Measurements from ENCODE around the gene TMEM107. TPM values are rescaled to one million over a fixed set of nuclear protein-coding genes. Genes with fewer than 3 reads are reported as not detected.

TMEM107 gene
- total and polyA plus RNA-seq, 9 donors = 6.1 to 17.7 (median 7.2) TPM

DNA sequence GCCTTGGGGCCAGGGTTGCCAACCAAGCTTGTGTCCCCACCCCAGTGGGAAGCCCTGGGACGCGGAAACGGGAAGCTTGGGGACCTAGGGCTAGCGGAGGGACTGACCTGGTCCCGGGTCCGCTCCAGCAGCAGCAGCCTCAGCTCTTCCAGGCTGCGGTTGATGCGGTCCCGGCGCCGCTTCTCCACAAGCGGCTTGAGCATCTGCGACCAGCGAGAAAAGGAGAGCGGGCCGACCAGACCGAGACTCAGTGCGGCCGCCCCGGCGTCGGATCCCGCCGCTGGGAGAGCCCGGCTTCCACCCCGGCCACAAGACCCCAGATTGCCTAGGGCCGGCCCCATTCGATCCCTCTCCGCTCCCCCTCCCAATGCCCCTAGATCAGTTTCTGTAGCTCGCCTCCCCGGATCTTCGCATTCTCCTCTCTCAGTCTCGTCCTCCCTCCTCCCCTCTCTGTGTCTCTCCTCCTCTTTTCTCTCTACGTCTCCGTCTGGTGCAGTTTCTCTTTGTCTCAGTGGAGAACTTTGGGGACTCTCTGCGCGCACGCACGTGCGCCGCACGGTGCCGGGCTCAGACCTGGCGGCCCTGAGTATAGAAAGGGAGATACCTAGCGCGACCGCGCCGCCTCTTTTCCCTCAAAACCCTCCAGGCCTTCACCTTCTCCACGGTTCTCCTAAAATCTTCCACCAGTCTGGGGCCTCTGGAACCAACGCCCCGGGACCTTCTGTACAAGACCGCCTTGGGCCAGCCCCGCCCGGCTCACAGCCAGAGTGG, 53.1 kb downstream of the TMEM107 start:
- Histone ChIP-seq H3K4me1 (ENCODE audit: control insufficient read depth, insufficient read depth, low read length) (peaks cover 59% of the 10 kb centered on the region), H3K27me3 (ENCODE audit: control insufficient read depth, insufficient read depth, low read length) (peaks cover 49% of the 10 kb centered on the region), H3K36me3 (ENCODE audit: control insufficient read depth, insufficient read depth, low read length) (no peaks in the 10 kb centered on the region), H3K9me3 (replicated peaks; ENCODE audit: control insufficient read depth, low read depth, low read length) (no peaks in the 10 kb centered on the region), H3K4me3 (ENCODE audit: low read length) (peak overlapping the region; percentile 54), H3K27ac (ENCODE audit: low read length) (no peak overlapping the region)
- under 1% methylated on average over 45 of the region's 55 CpGs for WGBS (ENCODE audit: insufficient coverage)
- peak; percentile 49 for DNase-seq

Other genes starting within 250 kb of the TMEM107 start
- gene KCNAB3, start 246.5 kb downstream of the TMEM107 start, total RNA-seq = 2.4 TPM
- gene KCNAB3, start 246.5 kb downstream of the TMEM107 start, polyA plus RNA-seq (ENCODE audit: insufficient read depth in 1 of 8, insufficient read length in 8 of 8, low replicate concordance in 1 of 8) = 1 to 10 TPM; 3.5 to 9.5 (median 5.2) TPM
- 14.3 TPM for gene TRAPPC1, start 244.4 kb downstream of the TMEM107 start, total RNA-seq
- gene TRAPPC1, start 244.4 kb downstream of the TMEM107 start, polyA plus RNA-seq (ENCODE audit: insufficient read depth in 1 of 8, insufficient read length in 8 of 8, low replicate concordance in 1 of 8) = 100 to 1,000 TPM in 4 of 8 donors, 10 to 100 TPM in 4; 83.3 to 107 (median 101) TPM
- gene CNTROB, start 244.2 kb downstream of the TMEM107 start, total RNA-seq = 15.8 TPM
- gene CNTROB, start 244.2 kb downstream of the TMEM107 start, polyA plus RNA-seq (ENCODE audit: insufficient read depth in 1 of 8, insufficient read length in 8 of 8, low replicate concordance in 1 of 8) = 10 to 100 TPM; 29.5 to 41.0 (median 35.2) TPM
- gene GUCY2D, start 173.8 kb downstream of the TMEM107 start, total RNA-seq = under 0.01 TPM
- under 1 TPM in 2 of 8 donors, not detected in 6; 0.04 to 0.11 TPM for gene GUCY2D, start 173.8 kb downstream of the TMEM107 start, polyA plus RNA-seq (ENCODE audit: insufficient read depth in 1 of 8, insufficient read length in 8 of 8, low replicate concordance in 1 of 8)
- 0.31 TPM for gene ALOX15B, start 137.3 kb downstream of the TMEM107 start, total RNA-seq
- under 1 TPM; 0.05 to 0.59 (median 0.30) TPM for gene ALOX15B, start 137.3 kb downstream of the TMEM107 start, polyA plus RNA-seq (ENCODE audit: insufficient read depth in 1 of 8, insufficient read length in 8 of 8, low replicate concordance in 1 of 8)
- not detected for gene ALOX12B, start 88.7 kb downstream of the TMEM107 start, total RNA-seq
- gene ALOX12B, start 88.7 kb downstream of the TMEM107 start, polyA plus RNA-seq (ENCODE audit: insufficient read depth in 1 of 8, insufficient read length in 8 of 8, low replicate concordance in 1 of 8) = not detected
- gene ALOXE3, start 57.9 kb downstream of the TMEM107 start, total RNA-seq = not detected
- not detected for gene ALOXE3, start 57.9 kb downstream of the TMEM107 start, polyA plus RNA-seq (ENCODE audit: insufficient read depth in 1 of 8, insufficient read length in 8 of 8, low replicate concordance in 1 of 8)
- gene HES7, start 52.3 kb downstream of the TMEM107 start, total RNA-seq = 0.27 TPM
- under 1 TPM in 6 of 8 donors, not detected in 2; 0.08 to 0.28 (median 0.13) TPM for gene HES7, start 52.3 kb downstream of the TMEM107 start, polyA plus RNA-seq (ENCODE audit: insufficient read depth in 1 of 8, insufficient read length in 8 of 8, low replicate concordance in 1 of 8)
- gene PER1, start 24.0 kb downstream of the TMEM107 start, total RNA-seq = 25.6 TPM
- 100 to 1,000 TPM in 1 of 8 donors, 10 to 100 TPM in 7; 42.4 to 103 (median 63.9) TPM for gene PER1, start 24.0 kb downstream of the TMEM107 start, polyA plus RNA-seq (ENCODE audit: insufficient read depth in 1 of 8, insufficient read length in 8 of 8, low replicate concordance in 1 of 8)
- gene VAMP2, start 13.4 kb downstream of the TMEM107 start, total RNA-seq = 10.9 TPM
- gene VAMP2, start 13.4 kb downstream of the TMEM107 start, polyA plus RNA-seq (ENCODE audit: insufficient read depth in 1 of 8, insufficient read length in 8 of 8, low replicate concordance in 1 of 8) = 10 to 100 TPM; 55.7 to 77.2 (median 62.3) TPM
- 5.7 TPM for gene BORCS6, start 13.8 kb upstream of the TMEM107 start, total RNA-seq
- gene BORCS6, start 13.8 kb upstream of the TMEM107 start, polyA plus RNA-seq (ENCODE audit: insufficient read depth in 1 of 8, insufficient read length in 8 of 8, low replicate concordance in 1 of 8) = 1 to 10 TPM; 3.7 to 5.4 (median 5.0) TPM
- gene AURKB, start 34.2 kb upstream of the TMEM107 start, total RNA-seq = 13.5 TPM
- gene AURKB, start 34.2 kb upstream of the TMEM107 start, polyA plus RNA-seq (ENCODE audit: insufficient read depth in 1 of 8, insufficient read length in 8 of 8, low replicate concordance in 1 of 8) = 10 to 100 TPM; 13.8 to 26.4 (median 22.8) TPM
- gene CTC1, start 71.7 kb upstream of the TMEM107 start, total RNA-seq = 4.8 TPM
- gene CTC1, start 71.7 kb upstream of the TMEM107 start, polyA plus RNA-seq (ENCODE audit: insufficient read depth in 1 of 8, insufficient read length in 8 of 8, low replicate concordance in 1 of 8) = 10 to 100 TPM in 4 of 8 donors, 1 to 10 TPM in 4; 7.9 to 14.5 (median 9.8) TPM
- 23.1 TPM for gene PFAS, start 72.9 kb upstream of the TMEM107 start, total RNA-seq
- gene PFAS, start 72.9 kb upstream of the TMEM107 start, polyA plus RNA-seq (ENCODE audit: insufficient read depth in 1 of 8, insufficient read length in 8 of 8, low replicate concordance in 1 of 8) = 10 to 100 TPM; 21.7 to 32.5 (median 28.1) TPM
- 12.9 TPM for gene RANGRF, start 112.3 kb upstream of the TMEM107 start, total RNA-seq
- gene RANGRF, start 112.3 kb upstream of the TMEM107 start, polyA plus RNA-seq (ENCODE audit: insufficient read depth in 1 of 8, insufficient read length in 8 of 8, low replicate concordance in 1 of 8) = 10 to 100 TPM; 22.0 to 28.3 (median 22.9) TPM
- gene SLC25A35, start 119.0 kb upstream of the TMEM107 start, total RNA-seq = 0.35 TPM
- gene SLC25A35, start 119.0 kb upstream of the TMEM107 start, polyA plus RNA-seq (ENCODE audit: insufficient read depth in 1 of 8, insufficient read length in 8 of 8, low replicate concordance in 1 of 8) = 1 to 10 TPM; 1.4 to 2.9 (median 1.8) TPM
- gene ARHGEF15, start 133.9 kb upstream of the TMEM107 start, total RNA-seq = 5.1 TPM
- 10 to 100 TPM; 11.8 to 16.4 (median 13.9) TPM for gene ARHGEF15, start 133.9 kb upstream of the TMEM107 start, polyA plus RNA-seq (ENCODE audit: insufficient read depth in 1 of 8, insufficient read length in 8 of 8, low replicate concordance in 1 of 8)
- not detected for gene ODF4, start 163.5 kb upstream of the TMEM107 start, total RNA-seq
- gene ODF4, start 163.5 kb upstream of the TMEM107 start, polyA plus RNA-seq (ENCODE audit: insufficient read depth in 1 of 8, insufficient read length in 8 of 8, low replicate concordance in 1 of 8) = not detected
- gene RPL26, start 206.8 kb upstream of the TMEM107 start, total RNA-seq = 7,287 TPM
- 1,000 to 10,000 TPM; 2,833 to 4,183 (median 3,234) TPM for gene RPL26, start 206.8 kb upstream of the TMEM107 start, polyA plus RNA-seq (ENCODE audit: insufficient read depth in 1 of 8, insufficient read length in 8 of 8, low replicate concordance in 1 of 8)
- not detected for gene RNF222, start 221.4 kb upstream of the TMEM107 start, total RNA-seq
- under 1 TPM in 5 of 8 donors, not detected in 3; 0.06 to 0.16 (median 0.08) TPM for gene RNF222, start 221.4 kb upstream of the TMEM107 start, polyA plus RNA-seq (ENCODE audit: insufficient read depth in 1 of 8, insufficient read length in 8 of 8, low replicate concordance in 1 of 8)